Right lung (tissue), 5 donors: ENCODE measurements around the gene ABHD17C. TPM values are rescaled to one million over a fixed set of nuclear protein-coding genes. Genes with fewer than 3 reads are reported as not detected.

Source experiments
- DNase-seq, 2 donors: peaks; one replicate each; pipeline ENCODE4 v3.0.0-alpha.2; 2013
- polyA plus RNA-seq, 5 donors: library from polyadenylated mRNA; unstranded; fragments of 120-200 nt; gene quantifications; one replicate each; pipeline versions ENCODE4 v1.2.1 to v1.2.3, GENCODE V29; 2013; ENCODE audit warnings: inconsistent platforms in 1 of 5, low replicate concordance in 1 of 5; ENCODE audit not compliant: insufficient read length in 5 of 5, insufficient read depth in 1 of 5

The ABHD17C gene
- polyA plus RNA-seq, 5 donors = 21.4 to 32.0 (median 29.8) TPM

DNA sequence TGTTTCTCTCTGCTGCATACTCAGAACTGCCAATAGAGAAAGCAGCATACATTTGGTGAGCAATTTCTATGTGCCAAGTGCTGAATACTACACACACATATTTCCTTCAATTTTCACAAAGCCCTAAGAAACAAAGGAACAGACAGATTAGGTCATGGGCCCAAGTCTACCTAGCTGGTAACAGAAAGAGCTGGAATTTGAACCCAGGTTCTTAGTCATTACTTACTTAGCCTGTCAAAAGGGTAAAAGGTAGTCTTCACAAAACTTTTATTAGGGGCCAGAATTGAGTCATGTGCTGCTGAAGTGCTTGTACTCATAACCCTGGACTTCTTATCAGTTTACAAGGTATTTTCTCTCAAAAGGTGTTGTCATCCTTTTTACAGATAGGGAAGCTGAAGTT lies 10.4 kb upstream of the ABHD17C start:
- no peak for DNase-seq

- no peak for DNase-seq
Measured at GRCh38 chr15:80685628-80686027, 9.5 kb upstream of the ABHD17C start.

DNA sequence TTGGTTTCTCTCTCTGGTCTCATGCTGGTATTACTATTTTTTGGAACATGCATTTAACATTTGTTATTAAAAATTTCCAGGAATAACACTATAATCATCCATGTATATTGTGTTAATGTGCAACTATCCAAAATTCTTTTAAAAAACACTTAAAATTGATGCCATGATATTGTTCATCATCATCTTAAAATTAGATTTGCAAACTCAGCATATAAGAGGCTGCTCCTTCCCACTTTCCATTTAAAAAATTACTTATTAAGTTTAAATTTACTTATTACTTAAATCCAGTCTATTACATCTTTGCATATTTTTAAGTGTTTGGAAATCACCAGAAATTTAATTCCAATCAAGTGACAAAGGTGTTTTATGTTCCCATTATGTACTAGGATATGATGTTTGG lies 5.8 kb upstream of the ABHD17C start:
- no peak for DNase-seq

- DNase-seq = no peak
Measured at GRCh38 chr15:80689716-80690115, 5.4 kb upstream of the ABHD17C start.

DNA sequence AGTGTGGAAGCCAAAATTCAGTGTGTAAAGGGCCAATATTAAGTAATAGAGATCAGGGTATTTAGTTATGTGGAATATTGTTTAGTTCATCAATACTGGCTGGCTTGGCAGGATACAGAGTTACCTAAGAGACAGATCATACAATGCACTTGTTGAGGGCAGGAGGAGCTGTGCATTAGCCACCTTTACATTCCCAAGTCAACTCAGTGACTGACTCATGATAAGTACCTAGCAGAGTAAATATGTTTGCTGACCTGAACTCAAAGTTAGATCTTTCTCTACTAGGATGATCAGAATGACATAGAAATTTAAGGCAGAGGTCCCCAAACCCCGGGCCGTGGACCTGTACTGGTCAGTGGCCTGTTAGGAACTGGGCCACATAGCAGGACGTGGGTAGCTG lies 3.5 kb upstream of the ABHD17C start:
- no peak for DNase-seq

GRCh38 chr15:80693682-80694610 lies 1.2 kb upstream of the ABHD17C start:
- no peak for DNase-seq

- DNase-seq = peak in 1 of 2 donors; percentile 45
Measured at GRCh38 chr15:80694611-80695098, 455 bp upstream of the ABHD17C start.

DNA sequence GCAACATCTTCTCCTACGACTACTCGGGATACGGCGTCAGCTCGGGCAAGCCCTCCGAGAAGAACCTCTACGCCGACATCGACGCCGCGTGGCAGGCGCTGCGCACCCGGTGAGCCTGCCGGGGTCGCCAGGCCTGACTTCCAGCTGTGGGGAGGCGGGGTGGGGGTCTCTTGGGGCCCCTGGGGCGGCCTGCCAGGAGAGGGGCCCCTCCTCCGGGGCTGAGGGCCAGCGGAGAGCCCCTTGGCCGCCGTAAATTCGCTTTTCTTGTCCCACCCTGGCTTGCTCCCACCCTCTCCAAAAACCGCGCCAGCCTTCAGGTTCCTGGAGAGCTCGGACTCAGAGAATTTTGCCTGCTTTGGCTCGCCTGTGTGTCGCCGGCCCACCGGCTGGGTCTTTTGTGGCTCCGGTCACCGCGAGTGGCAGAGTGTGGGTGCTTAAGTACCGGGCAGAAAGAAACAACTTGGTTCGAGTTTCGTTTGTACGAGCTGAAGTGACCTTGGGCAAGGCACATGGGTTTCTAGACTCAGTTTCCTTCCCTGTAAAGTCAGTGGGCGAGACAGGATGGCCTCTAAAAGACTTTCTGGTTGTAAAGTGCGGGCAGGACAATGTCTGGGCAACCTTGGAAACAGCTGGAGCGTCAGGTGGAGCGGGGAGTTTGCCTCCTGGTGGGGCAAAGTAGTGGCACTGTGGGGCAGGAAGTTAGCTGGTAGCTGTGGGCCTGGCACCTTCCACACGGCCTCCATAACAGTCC lies 976 bp downstream of the ABHD17C start:
- DNase-seq = no peak

DNA sequence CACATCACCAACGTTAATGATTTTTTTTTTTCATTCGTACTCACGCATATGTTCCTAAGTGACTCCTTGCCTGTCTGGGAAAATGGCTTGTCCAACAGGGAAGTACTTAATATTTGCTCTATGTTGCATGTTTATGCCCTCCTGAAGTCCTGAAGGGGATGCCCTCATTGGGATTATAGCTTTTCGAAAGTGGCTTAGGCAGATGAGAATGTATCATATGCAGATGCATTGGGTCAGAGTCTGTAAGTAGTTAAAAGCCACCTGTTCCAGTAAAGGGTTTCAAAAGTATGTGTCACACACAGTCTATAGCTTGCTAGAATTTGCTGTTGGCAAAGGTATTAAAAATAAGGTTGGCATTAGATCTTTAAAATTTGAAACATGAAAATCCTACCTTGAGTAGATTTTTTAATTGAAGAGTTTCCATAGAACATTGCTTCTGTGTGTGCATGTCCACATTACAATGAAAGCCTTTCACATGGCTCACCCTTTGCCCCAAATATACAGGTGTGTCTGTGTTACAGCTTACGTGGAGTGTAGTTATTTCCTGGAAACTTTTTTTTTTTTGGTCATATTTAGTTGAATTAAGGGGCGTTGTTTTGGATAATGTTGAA lies 2.1 kb downstream of the ABHD17C start:
- DNase-seq = no peak

DNA sequence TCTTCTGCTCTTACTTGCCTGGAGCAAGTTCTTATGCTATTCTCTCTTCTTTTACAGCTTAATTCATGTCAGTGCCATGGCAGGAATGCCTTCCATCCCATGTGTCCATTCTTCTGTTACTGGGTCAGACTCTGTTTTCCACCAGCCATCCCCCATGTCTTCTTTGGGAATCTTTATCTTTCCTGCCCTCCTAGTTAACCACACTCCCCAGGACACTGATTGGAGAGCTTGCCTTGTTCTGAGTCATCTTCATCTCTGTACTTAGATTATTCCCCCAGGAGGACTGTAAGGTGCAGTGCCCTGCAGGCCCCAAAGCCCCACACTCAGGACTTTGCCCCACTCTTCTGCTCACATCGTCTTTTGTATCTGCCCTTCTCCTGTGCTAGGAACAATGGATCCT lies 3.6 kb downstream of the ABHD17C start:
- DNase-seq = no peak

- DNase-seq = no peak
Measured at GRCh38 chr15:80699981-80700380, 4.9 kb downstream of the ABHD17C start.

GRCh38 chr15:80701676-80702311 lies 6.7 kb downstream of the ABHD17C start:
- DNase-seq = peak in 1 of 2 donors; percentile 30

GRCh38 chr15:80703081-80703480 lies 8.0 kb downstream of the ABHD17C start:
- DNase-seq = no peak

- no peak for DNase-seq
Measured at GRCh38 chr15:80703965-80704364, 8.9 kb downstream of the ABHD17C start.

- DNase-seq = no peak
Measured at GRCh38 chr15:80706161-80706560, 11.1 kb downstream of the ABHD17C start.

- DNase-seq = no peak
Measured at GRCh38 chr15:80709542-80709941, 14.4 kb downstream of the ABHD17C start.

DNA sequence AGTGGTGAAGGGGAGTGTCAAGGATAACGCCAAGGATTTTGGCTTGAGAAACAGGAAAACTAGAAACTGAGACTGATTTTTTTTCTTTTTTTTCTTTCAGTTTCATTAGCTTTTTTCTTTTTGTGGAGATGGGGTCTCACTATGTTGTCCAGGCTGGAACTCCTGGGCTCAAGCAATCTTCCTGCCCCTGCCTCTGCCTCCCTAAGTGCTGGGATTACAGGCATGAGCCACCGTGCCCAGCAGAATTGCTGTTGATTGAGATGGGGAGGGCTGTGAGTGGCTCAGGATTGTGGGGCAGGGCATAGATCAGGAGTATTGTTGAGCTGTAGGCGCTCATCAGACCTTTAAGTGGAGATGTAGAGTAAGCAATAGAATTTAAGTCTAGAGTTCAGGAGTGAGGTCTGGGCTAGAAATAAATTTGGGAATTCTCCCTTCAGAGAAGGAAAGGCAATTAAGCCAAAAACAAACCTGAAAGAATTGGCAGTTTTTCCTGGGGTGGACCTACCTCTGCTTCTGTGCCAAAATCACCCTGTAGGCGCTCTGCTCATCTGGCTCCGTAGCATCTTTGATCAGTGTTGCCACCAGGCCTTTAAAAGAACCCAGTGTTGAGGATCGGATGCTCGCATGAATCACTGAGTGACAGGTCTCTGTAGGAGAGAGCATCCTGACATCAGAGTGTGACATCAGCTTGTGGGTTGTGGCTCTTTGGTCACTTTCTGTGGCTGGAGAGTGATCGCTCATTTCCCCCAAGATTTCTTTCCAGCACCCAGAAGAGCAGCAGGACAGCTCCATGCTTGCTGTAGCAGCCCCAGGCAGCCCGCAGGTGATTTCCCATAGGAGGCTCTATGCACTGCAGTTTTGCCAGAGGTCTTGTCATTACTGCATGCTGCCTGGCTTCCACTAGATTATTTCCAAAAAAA lies 15.8 kb downstream of the ABHD17C start:
- DNase-seq = no peak

DNA sequence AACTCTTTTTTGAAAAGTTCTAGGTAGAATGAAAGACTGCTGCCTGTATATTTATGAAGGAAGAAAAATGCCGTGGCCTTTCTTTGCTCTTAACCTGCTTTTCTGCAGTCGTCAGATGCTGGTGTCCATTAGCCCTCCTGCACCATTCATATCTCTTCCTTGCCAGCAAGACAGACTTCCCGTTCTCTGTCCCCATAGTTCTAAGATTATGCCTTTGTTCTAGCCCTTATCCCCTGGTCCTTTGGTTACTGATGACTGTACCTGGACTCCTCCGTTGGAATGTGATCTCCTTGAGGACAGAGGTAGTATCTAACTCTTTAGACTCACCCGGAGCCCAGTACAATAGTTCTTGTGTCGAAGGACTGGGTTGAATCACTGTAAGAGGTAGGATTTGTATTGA lies 16.8 kb downstream of the ABHD17C start:
- DNase-seq = no peak

DNA sequence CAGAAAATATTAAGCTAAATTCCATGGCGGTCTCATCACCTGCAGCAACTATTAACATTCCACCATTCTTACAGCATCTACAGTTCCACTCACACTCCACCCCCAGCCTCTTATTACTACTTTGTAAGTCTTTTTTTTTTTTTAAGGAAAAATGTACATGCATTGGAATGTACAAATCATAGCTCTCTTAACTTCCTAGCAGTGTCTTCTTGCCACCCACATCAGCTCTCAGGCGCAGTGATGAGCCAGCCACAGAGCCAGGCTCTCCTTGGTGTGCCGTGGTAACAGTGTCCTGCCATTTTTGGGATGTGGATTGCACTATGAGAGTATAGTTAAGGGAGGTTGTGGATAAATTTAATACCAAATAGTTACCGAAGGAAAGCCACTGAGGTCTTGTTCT lies 17.8 kb downstream of the ABHD17C start:
- no peak for DNase-seq

- DNase-seq = no peak
Measured at GRCh38 chr15:80721476-80721875, 26.4 kb downstream of the ABHD17C start.

DNA sequence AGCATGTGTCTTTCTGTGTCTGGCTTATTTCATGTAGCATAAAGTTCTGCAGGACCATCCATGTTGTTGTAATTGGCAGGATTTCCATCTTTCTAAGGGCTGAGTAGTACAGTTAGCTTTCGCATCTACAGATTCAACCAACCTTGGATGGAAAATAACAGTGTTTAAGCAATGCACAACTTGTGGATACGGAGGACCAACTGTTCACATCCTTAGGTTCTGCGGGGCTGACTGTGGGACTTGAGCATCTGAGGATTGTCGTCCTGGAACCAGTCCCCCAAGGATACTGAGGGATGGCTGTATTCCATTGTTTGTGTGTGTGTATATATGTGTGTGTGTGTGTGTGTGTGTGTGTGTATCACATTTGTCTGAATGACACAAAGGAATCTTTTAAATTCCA lies 27.7 kb downstream of the ABHD17C start:
- DNase-seq = no peak
